Activated CD4-positive, alpha-beta T cell treated with anti-CD3 and anti-CD28 coated beads, Interleukin-2, Interleukin-4, amounts not matched to agents 100 ng/mL and 50 ng/mL, durations not matched to agents 16 hours and 8 hours (primary cell): ENCODE measurements around the gene F12.

ENCODE experiments used
- DNase-seq: peaks from one replicate; pipeline ENCODE4 v3.0.0-alpha.2; 2020; ENCODE audit warnings: low spot score

Gene F12

GRCh38 chr5:177355162-177355867, 54.0 kb downstream of the F12 start:
- no peak for DNase-seq

GRCh38 chr5:177354711-177355110, 54.7 kb downstream of the F12 start:
- DNase-seq: no peak

GRCh38 chr5:177354256-177354655, 55.1 kb downstream of the F12 start:
- DNase-seq: no peak

GRCh38 chr5:177353093-177353492, 56.3 kb downstream of the F12 start:
- DNase-seq: no peak
